Loucy (cell line): ENCODE data around the gene MUC13.

Source experiments
- EZH2phosphoT487 ChIP-seq: fragments of 200-600 bp; IDR thresholded peaks from 2 replicates; pipeline ENCODE4 v1.6.1; 2018; ENCODE audit warnings: antibody characterized with exemption, mild to moderate bottlenecking, moderate library complexity, borderline replicate concordance
- TF ChIP-seq, protein P1 (sequence below): fragments of 200-600 bp; sonication (generic); conservative IDR thresholded peaks from 2 replicates; pipeline ENCODE4 v1.5.1; 2014; ENCODE audit warnings: mild to moderate bottlenecking, antibody characterized with exemption, low read length

DNA sequence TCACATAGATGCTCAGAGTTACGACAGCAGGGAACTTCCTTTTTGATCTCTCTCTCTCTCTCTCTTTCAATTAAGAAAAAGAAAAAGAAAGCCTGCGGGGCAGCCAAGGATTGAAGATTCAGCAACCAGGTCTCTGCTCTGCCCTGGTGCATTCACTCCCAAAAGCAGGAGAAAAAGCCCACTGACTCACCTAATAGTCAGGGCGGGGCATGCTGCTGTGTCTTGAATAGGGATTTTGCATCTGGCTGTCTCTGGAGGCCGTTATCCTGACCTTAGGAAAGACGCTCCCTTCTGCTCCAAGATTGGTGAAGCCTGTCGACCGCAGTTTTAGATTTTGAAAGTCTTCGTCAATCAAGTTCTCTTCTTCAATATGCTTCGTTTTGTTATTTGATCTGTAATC, 26.6 kb downstream of the MUC13 start:
- TF ChIP-seq, protein P1, sequence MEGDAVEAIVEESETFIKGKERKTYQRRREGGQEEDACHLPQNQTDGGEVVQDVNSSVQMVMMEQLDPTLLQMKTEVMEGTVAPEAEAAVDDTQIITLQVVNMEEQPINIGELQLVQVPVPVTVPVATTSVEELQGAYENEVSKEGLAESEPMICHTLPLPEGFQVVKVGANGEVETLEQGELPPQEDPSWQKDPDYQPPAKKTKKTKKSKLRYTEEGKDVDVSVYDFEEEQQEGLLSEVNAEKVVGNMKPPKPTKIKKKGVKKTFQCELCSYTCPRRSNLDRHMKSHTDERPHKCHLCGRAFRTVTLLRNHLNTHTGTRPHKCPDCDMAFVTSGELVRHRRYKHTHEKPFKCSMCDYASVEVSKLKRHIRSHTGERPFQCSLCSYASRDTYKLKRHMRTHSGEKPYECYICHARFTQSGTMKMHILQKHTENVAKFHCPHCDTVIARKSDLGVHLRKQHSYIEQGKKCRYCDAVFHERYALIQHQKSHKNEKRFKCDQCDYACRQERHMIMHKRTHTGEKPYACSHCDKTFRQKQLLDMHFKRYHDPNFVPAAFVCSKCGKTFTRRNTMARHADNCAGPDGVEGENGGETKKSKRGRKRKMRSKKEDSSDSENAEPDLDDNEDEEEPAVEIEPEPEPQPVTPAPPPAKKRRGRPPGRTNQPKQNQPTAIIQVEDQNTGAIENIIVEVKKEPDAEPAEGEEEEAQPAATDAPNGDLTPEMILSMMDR = no peak
- no peak for TF ChIP-seq EZH2phosphoT487
